ENCODE results near the gene CLDND1.

CLDND1 gene

DNA sequence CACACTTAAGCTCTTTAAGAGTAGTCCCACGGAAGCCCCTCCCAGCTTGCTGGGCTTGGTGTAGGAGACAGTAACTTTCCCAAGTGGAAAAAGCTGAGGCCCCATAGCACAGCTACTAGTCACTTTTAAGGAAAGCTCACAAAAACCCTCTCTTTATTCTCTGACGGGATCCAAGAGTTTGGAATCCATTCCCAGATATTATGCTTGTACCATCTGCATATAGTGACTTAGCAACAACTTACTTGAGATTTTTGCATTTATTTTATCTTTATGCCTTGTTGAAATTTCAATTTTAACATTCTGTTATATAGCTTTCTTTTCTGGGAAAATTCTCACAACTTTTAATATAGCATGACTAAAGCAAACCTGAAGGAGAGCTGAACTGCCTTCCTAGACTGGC, 28.5 kb upstream of the CLDND1 start:
- DNase-seq = no peak

DNA sequence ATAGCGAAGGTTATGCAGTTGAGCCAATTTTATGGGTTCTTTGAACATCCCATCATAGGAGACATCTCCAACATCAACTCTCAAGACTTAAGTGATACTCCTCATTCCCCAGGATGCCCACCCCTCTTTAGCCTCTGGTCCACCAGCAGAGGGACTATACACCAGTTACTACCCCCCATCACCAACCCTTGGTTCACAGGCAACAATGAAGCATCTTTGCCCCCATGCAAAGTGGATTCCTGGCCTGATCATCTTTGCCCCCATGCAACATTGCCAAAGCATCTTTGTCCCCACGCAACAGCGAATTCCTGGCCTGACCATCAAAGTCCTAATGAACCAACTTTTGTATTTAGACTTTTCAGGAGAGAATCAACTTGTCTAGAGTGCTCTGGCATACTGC, 28.1 kb upstream of the CLDND1 start:
- no peak for DNase-seq

DNA sequence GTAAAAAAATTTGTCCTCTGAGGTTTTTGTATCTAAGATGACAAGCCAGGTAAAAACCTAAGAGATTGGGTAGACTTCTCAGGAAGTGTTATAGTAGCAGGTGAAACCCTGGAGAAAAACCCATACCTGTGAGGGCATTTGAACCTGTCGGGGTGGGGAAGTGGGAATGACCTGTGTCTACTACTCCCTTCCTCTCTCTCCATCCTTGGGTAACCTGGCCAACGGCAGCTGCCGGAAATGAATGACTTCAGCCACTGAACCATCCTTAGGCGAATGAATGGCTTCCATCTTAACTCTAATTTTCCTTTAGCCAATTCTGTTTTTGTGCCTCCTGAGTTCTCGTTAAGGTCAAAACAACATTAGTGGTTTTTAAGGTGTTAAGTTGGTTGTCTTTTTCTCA, 25.8 kb upstream of the CLDND1 start:
- no peak for DNase-seq

DNA sequence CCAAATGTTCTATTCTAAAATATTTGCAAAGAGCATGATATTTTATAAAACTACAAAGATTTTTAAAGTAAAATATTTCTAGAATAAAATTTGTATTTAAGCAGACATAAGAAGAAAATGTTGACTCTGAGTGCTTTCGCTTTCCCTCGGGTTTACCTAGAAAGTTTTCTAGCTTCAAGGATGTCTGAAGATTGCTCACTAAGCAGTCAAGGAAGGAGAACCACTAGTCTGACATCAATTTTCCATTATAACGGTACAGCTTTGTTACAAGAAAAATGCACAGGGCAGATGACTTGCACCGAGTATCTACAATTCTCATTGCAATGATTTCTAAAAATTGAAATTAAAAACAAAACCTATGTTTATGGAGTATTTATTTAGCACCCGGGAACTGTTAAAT, 23.2 kb upstream of the CLDND1 start:
- no peak for DNase-seq

DNA sequence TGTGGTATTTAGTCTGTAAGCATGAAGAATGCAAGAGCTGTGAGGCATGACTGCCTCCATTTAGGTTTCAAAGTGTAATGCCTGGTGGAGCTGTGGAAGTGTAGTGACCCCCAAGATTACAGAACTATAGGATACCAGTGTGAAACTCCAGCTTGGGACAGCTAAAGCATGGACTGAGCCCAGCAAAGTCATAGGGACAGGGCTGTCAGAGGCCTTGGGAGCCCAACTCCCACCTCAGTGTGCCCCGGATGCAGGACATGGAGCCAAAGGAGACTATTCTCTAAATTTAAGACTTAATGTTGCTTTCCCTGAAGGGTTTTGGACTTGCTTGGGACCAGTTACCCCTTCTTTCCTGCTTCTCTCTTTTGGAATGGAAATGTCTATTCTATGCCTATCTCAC, 19.9 kb upstream of the CLDND1 start:
- no peak for DNase-seq

DNA sequence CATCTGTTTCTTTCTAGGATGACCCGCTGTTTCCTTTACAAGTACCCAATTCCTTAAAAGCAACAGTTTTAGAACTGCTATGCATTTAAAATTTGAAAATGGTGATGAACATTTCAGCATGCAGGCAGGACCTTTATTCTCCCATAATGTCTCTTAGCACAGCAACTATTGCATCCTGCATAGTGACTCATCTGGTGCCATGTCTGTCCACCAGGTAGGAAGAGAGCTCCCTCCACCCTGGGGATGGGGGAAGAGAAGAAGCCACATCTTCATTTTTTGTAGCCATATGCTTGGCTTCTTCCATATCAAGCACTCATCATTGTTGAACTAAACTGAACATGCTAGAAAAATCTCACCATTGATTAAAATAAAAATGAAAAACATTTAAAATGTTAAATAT, 19.0 kb upstream of the CLDND1 start:
- DNase-seq = no peak

DNA sequence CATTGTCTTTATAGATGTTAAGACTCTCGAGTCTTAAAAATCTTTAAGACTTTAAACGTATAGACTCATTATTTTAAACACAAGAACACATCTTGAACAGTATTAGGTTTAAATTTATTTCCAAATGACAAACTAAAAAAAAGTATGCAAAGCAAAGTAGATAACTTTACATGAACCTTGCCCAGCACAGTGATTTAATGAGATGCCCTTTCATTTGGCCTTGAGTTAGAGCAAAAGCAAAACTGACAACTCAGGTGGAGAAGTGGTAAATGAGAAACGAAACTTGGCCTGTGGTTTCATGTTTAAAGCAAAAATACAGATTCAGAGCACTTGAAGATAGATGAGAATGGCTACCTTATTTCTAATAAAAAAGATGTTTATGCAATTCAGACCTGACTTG, 17.6 kb upstream of the CLDND1 start:
- no peak for DNase-seq

DNA sequence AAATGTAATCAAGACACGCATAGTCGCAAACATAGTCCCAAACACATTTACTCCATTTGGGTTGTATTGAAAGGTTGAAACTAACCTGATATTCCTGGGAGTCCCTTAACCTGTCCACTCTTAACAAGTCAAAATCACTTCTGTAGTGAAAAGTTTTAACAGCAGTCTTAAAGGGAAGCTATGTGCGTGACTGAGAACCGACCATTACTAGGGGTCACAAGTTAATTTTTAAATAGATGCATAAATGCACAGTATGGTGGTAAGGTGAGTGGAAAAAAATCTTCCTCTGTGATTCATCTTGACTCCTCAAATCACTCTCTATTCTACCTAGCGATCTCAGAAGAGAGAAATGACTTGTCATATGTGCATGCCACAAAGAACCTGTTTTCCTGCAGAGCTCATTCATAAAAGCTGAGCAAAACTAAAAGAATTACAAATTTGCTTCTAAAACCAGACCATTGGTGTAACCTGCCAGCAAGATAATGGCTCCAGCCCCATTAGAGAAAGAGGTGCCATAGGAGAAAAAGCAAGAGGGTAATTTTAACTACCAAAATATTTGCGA, 13.8 kb upstream of the CLDND1 start:
- DNase-seq = no peak

DNA sequence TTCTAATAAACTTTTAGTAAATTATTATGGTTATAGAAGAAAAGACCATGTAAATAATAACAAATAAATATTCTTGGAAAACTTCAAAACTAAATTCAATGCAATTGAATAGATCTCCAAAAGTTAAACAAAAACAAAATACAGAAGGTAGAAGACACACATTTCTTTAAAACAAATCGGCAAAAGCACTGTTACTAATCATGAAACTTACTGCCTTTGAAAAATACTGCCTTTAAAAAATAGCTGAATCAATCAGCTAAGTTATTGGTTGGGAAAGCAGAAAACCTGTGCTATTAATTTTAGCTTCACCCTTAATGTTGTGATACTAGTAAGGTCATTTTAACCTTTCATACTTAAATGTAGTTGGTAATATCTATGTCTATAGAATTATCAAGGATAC, 12.0 kb upstream of the CLDND1 start:
- no peak for DNase-seq

DNA sequence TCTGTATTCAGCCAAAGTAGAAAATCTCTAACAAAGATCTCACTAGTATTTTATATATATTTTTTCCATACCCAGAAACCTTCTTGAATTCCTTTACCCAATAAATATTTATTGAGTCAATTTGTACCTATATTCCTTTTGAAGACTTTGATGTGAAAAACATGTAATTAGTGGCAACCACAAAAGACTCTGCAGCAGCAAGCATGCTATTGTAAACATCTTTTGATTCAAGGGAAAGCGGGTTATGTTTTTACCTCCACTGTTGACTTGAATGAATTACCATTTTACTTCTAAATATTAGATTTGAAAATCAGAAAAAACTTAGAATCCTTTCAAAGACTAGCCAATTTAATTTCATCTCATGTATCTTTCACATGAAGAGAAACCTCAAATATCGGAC, 11.5 kb upstream of the CLDND1 start:
- no peak for DNase-seq

DNA sequence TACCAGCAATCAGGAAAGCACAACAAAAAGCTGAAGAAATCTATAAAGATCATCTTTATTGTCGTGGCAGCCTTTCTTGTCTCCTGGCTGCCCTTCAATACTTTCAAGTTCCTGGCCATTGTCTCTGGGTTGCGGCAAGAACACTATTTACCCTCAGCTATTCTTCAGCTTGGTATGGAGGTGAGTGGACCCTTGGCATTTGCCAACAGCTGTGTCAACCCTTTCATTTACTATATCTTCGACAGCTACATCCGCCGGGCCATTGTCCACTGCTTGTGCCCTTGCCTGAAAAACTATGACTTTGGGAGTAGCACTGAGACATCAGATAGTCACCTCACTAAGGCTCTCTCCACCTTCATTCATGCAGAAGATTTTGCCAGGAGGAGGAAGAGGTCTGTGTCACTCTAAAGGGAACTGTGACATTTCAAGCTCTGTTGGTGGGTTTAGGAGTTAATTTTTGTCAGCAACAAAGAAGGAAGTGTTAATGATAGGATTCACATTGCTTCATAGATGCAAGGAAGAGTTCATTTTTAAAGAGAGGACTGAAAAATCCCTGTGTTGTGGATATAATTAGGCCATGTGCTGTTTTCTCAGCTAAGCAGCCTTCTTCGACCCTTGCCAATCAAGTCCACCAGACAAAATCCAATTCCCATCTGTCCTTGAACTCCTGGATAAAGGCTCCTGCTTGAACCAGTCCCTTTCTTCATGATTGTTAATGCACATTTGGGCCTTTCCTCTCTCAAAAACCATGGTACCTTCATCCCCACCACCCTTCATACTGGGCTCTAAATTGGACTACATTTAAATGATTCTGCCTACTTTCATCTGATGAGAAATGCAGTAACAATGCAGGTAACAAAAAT, 10.2 kb upstream of the CLDND1 start:
- no peak for DNase-seq

DNA sequence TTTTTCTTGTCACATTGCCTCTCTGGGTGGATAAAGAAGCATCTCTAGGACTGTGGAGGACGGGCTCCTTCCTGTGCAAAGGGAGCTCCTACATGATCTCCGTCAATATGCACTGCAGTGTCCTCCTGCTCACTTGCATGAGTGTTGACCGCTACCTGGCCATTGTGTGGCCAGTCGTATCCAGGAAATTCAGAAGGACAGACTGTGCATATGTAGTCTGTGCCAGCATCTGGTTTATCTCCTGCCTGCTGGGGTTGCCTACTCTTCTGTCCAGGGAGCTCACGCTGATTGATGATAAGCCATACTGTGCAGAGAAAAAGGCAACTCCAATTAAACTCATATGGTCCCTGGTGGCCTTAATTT, 9.6 kb upstream of the CLDND1 start:
- DNase-seq = no peak

DNA sequence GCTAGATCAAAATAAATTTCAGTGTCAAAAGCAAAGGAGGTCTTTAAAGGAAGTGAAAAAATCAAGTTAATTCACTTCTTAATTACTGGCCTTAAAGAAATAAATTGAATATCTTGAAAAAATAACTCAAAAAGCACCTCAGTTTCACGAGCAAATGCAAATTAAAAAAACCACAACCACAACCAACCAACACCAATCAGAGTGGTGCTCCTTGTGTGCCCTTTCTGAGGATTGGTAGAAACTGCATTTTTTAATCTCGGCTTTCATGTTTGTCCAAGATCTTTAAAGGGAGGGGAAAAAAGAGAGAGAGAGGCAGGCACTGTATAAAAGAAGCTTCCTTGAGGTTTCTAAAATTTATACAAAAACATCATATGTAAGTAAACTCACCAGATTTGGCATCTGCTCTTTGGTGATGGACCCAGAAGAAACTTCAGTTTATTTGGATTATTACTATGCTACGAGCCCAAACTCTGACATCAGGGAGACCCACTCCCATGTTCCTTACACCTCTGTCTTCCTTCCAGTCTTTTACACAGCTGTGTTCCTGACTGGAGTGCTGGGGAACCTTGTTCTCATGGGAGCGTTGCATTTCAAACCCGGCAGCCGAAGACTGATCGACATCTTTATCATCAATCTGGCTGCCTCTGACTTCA, 9.0 kb upstream of the CLDND1 start, which contains the start of gene GPR15:
Gene GPR15, plus strand, starts transcription at position 357 of the 653 bp plus-strand sequence. Its CDS starts 56 bp downstream, at position 413.
- no peak for DNase-seq

DNA sequence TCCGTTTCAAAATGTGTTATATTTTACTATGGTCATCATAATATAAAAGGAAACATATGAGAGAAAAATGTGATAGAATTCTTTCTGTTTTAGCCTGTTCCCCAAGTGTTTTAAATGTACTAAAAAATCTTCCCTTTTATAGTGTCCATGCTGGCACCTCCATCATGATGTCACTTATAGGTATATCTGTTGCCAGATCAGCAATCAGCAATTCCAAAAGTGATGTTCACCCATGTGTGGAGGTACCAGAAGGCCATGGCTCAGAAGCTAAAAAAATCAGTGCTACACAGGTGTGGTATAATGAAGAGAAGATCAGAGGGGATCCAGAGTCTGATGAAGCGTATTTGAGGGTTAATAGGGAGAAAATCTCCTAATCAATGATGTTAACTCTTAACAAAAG, 8.0 kb upstream of the CLDND1 start:
- no peak for DNase-seq

DNA sequence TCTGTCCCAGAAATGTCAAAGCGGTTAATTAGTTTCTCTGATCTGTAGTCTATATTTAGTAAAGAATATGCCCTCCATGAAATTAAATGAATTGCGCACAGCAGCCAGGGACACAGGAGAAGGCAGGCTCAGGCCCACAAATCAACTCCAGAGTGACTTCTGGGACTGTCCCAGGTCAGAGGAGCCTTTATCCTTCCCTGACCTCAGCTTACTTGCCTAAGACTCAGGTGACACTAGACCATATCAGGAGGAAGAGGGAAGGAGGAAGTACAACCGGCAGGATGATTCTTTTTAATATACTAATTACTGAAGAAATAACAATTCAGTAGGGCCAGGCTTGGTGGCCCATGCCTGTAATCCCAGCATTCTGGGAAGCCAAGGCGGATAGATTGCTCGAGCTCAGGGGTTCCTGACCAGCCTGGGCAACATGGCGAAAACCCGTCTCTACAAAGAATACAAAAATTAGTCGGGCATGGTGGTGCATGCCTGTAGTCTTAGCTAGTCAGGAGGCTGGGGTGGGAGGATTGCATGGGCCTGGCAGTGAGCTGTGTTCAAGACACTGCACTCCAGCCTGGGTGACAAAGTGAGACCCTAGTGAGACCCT, 7.3 kb upstream of the CLDND1 start:
- DNase-seq = no peak

DNA sequence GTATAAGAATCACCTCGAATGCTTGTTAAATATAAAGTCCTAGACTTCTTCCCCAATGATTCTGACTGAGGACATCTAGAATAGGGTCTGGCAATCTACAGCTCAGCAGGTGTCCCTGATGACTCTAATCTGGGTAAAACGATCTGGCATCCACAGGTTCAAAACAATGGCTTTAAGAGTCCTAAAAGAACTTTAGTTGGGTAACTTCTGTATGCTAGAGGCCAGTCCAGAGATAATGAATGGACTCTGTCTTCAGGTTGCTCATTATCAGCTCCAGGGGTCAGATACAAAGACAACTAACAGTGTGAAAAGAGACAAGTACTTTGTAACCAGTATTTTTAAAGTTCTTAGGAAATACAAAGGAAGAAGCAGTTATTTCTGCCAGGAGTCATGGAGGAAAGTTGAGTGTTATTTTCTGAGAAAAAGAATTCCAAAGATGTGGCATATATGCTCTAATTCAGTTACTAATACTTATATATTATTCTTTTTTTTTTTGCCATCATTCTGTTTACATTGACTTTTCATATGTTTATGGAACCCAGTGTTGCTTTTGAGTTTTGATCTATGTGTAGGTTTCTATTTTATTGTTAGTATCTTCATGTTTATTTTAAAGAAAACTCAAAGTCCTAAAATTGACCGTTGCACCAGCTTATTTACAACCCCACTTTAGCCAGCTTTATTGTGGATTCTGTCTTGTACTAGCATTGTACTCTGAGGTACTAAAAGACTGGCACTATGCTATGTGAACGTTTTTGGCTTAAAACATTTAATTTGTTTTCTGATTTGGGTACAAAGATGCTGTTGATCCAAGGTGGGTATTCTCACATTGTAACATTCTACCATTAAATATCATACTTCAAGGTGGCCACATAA, 6.0 kb upstream of the CLDND1 start:
- no peak for DNase-seq

DNA sequence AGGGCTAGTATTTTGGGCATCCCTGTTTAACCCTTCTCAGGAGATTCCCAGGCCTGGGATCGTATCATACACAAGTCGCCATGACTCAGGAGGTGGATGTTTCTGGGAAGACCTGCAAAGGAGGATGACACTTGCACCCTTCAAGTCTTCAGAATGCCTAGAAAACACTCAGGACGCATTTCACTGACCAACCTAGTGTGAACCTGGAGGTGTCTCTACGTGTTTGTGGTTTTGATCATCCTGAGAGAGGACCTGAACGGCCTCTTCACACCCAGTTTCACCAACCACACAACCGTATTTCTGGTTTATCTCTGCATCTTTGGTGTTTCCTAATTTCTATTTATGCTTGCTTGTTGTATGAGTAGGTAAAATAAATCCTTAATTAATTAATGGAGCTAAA, 2.8 kb upstream of the CLDND1 start:
- no peak for DNase-seq

DNA sequence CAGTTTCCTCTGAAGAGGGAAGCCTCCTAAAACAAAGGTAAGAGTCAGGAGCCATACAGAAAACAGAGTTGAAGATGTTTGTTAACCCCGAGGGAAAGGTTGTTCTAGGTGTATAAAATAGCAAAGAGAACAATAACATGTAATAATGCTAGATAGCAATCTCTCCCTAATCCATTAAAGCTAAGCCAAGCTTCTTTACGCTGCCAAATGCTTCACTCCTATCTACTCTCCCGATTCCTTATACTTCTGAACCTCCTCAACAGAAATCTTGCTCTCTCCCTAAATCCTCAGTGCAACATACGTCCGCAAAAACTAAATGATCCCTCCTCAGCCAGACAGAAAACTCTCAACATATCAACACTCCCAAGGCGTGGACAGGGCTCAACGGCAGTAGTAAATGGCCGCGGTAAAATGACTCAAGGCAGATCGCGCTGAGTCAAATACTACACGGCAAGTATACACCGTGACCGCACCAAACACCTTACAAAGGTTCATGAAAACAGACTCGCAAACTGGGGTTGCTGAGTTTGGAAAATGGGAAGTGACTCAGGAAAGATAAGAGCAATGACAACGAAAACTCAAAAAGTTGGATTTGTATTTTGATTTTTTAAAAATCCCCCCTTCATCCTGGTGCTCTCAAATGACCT, 682 bp downstream of the CLDND1 start:
- peak; percentile 59 for DNase-seq

DNA sequence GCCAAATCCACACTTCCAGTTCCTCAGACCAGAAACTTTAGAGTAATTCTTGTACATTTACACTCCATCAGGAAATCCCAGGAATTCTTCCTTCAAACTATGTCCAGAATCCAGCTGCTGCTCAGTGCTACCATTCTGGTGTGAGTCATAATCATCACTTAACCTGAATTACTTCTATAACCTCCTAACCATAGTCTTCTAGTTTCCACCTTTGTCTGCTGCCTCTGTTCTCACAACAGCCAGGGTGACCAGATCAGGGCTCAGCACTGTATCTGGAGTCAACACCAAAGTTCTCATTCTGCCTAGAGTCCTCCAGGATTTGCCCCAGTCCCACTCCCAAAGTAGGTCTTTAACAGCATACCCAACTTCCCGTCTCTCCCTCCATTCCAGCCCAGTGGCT, 3.4 kb downstream of the CLDND1 start:
- peak; percentile 72 for DNase-seq

DNA sequence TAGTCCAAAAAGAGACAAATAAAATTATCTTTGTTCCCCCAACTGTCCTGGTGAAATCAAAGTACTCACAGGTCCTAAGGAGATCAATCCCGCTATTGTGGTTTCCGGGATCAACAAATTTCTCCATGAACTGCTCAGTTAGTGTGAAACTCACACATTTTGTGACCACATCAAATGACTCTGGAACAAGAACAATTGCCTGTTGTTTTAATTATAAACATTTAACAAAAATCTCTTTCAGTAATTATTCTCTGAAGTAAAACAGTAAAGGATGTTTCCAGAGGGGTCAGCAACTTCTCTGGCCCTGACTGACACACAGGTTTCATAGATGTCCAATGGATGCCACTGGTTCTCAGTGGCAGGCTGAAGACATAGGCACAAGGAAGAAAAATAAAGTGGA, 3.9 kb downstream of the CLDND1 start:
- DNase-seq = peak; percentile 88

DNA sequence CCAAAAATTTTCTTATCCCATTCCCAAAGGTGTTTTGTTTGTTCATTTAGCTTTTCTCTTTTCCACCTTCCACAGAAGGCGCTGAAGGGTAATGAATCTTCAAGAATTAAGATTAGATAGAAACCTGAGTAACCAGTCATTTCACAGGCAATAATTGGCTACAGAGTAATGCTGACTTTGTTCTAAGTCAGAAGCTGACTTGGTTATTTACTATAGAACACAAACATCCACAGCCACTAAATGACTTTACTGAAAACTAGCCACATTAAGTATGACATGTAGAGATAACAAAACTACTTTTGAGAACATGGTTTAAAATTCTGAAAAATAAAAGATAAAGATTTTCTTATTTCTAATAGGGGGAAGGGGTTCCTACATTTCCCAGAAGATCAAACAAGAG, 7.8 kb downstream of the CLDND1 start:
- no peak for DNase-seq

DNA sequence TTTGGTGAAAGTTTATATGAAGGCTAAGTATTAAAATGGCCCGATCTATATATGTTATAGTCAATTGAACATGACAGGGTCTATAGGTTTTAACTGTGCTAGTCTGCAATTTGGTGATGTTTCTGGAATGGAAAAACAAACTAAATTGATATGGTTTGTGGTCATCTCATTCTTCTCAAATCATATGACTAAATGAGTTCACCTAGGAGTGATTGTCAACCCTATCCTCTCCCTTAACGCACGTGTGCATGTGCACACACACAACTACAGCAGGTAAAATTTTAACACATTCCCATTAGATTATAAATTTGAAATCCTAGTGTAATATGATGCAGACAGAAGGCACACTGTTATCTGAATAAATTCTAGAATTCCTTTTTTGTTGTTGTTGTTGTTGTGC, 9.0 kb downstream of the CLDND1 start:
- DNase-seq = no peak

Data from midbrain (tissue), 1 donor.